Stimulated activated CD8-positive, alpha-beta memory T cell treated with anti-CD3 and anti-CD28 coated beads, Interleukin-4, amount 100 ng/mL, for 1 hour (primary cell): ENCODE measurements around the gene SLIRP.
A peak's percentile ranks its signal among the peaks of the same experiment; 100 is the strongest.
"Not testable (repeated sequence)": the region's sequence is repeated elsewhere in the genome, so short reads cannot be mapped to it uniquely, and the experiment has no call there.

Experiments
- DNase-seq, 2 donors: peaks; one replicate each; pipeline ENCODE4 v3.0.0-alpha.2; 2020; ENCODE audit warnings: low read depth in 2 of 2, low spot score in 1 of 2

The SLIRP gene

GRCh38 chr14:77707724-77708408, at the start of gene SLIRP, which contains the start of gene ALKBH1:
SLIRP (plus strand) TSS chr14:77708103; CDS start chr14:77708112, 9 bp downstream.
ALKBH1 (minus strand) TSS chr14:77708023; CDS start chr14:77708004, 19 bp downstream.
- peak; percentile 64 to 74 for DNase-seq

DNA sequence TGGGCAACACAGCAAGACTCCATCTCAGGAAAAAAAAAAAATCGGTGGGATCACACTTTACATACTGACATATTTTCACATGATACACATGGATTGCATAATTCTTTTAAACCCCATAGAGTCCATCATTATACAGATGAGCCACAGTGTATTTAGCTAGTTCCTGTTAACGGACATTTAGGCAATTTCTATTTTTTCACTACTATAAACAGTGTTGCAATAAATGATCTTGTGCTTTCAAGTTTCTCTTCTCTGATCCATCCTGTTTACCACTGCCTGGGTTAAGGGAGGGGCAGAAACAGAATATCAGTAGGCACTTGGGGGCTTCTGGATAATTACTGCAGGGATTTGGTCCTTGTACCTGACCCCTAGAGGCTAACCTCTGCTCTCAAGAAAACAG, 48.1 kb upstream of the SLIRP start:
- no peak for DNase-seq

GRCh38 chr14:77660754-77661153, 47.1 kb upstream of the SLIRP start:
- DNase-seq = no peak

- DNase-seq = not testable (repeated sequence)
These were observed 46.3 kb upstream of the SLIRP start for GRCh38 chr14:77661562-77661961.

- DNase-seq = no peak
These were observed 44.6 kb upstream of the SLIRP start for GRCh38 chr14:77663293-77663692.

GRCh38 chr14:77667331-77667730, 40.6 kb upstream of the SLIRP start:
- no peak for DNase-seq

DNA sequence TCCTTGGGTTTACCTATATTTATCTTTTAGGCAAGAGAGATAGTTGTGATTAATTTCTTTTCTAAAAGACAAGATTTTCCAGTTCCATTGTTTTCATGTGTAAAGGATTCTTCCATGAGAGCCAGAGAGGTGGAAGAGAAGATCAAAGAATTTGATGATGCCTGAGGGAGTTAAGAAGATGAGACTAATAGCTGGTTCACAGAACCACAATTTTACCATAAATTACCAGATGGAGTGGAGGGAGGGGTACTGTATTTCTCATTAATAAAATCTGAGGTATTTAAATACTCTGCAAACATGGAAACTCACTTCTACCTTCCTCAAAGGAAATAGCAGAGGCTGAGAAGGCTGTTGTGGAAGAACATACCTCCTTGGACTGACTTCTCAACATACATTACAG, 34.7 kb upstream of the SLIRP start:
- DNase-seq = no peak

GRCh38 chr14:77674931-77675330, 33.0 kb upstream of the SLIRP start:
- DNase-seq = no peak

DNA sequence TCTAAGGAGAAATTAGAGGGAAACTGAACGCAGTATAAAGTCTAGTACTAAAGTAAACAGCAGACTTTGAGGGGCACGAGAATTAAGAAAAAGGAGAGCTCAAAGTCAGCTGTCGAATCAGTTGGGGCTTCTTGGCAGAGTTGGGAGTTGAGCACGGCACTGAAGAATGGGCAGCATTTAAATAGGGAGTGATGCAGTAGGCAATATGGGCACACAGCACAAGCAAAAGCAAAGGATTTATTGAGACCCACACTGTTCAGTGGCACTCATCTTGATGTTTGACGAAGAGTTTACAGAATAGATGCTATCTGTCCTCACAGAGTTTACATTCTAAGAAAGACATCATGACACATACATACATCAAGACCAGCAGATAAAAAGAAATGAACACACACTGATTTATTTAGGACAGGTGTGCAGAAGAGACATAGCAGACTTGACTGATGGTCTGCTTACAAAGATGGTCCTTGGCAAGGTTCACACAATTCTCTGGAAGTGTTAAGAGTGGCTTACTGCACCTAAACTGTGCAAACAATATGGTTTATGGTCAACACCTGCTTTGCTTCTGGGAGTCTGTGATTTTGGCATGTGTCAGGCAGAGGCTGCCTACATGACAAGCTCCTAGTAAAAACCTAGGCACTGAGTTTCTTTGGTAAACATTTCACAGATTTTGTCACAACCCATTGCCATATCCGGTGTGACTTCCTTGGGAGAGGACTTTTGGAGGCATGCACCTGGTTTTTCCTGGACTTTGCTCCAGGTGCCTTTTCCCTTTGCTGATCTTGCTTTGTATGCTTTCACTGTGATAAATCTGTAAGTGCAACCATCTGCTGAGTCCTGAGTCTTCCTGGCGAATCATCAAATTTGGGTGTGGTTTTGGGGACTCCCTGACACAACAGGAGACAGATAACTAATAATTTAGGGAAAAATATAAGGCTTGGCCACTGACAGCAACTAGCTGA, 26.4 kb upstream of the SLIRP start:
- no peak for DNase-seq

- DNase-seq = no peak
These were observed 25.7 kb upstream of the SLIRP start for GRCh38 chr14:77682158-77682553.

- DNase-seq = no peak
These were observed 16.6 kb upstream of the SLIRP start for GRCh38 chr14:77691259-77691658.

DNA sequence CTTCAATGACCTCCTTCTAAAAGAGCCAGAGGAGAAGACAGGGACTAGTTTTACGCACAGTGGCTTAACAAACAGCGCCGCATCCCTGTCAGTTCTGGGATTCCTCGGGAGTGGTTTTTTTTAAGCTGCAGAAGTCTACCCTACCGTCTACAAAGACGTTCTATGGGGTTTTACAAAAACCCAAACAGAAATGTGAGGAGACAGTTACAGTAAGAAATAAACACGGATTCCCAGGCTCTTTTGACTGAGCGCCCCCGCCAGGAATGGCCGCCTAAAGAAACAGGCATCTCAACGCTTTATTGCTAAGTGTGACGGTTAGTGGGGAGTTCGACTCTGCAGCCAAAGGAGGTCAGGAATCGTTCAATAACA, 564 bp upstream of the SLIRP start:
- no peak for DNase-seq

DNA sequence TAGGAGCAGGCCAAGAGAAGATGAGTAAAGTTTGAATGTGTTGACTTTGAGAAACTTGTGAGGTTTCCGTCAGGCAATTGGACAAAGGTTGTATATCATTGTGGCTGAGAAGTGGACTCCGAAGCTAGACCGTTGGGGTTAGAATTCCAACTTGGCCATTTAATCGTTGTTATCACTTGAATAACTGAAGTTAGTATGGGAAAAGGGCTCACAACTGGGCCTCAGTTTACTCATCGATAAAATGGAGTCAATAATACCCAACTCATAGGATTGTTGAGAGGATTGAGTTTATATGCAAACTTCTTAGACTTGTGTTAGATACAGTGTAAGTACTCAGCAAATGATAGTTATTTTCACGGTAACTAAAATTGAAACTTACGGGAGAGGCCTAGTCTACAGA, 846 bp downstream of the SLIRP start:
- DNase-seq = no peak

DNA sequence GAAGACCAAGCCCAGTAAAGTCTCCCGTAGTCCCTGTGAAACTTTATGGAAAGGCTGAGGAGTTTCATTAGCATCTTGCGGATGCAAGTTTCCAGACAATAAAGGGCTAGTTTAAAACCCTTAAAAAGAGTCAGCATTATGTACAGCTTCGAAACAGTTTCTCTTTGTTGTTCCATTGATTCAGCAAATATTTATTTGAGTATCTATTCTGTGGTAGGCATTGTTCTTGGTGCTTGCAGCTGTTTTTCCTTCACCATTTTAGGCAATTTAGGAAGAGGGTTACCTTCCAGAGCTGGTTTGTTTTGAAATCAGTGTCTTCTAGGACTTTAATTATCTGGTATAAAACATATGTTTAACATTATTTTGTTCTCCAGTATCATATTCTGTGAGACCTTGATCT, 1.5 kb downstream of the SLIRP start:
- no peak for DNase-seq

DNA sequence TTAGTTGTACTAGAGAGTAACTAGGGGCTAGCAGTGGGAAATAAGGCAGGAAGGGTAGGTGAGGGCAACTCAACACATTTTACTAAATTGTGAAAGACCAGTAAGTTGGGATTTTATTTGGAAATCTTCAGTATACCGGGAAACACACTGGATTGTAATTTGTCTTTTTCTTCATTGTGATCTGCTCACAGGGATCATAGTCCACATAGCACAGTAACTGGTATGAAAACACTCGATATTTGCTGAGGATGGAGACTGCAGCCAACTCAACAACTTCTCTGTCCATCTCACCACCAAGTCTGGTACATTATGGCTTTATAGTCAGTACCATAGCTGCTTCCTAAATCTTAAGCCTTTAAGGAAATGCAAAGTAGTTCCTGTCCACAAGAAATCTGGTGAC, 2.5 kb downstream of the SLIRP start:
- no peak for DNase-seq

- DNase-seq = no peak
These were observed 7.0 kb downstream of the SLIRP start for GRCh38 chr14:77714926-77715325.

GRCh38 chr14:77717608-77718305, 9.9 kb downstream of the SLIRP start:
- no peak for DNase-seq

DNA sequence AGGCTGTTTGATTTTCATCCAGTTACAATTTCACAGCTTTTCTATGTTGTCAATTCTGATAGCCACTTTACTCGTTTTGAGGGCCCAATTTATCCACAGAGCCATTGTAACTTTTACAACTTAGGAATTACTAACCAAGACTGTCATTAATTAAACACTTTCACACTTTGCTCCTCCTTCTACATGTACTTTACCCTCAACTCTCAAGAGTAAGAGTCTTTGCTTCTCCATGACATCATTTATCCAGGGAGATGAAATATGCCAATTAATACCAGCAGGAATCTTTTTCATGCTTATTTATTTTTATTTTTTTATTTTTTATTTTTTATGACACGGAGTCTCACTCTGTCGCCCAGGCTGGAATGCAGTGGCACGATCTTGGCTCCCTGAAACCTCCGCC, 13.5 kb downstream of the SLIRP start:
- no peak for DNase-seq

DNA sequence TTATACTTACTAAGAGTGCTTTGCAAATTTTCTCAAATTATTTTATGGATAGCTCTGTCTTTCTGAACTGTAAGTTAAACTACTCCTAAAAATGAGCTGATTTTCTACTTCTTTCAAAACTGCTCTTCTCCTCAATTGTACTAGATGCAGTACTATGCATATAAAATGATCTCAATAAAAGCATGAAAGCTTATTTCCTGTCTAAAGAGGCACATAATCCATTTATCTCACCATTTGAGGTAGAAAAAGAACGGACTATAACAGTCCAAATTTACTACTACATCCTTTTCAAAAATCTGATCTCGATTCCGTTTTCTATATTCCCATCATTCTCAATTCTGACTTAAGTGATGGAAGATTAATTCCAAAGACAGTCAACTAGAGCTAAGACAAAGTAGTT, 14.4 kb downstream of the SLIRP start:
- DNase-seq = no peak

GRCh38 chr14:77730976-77731497, 23.1 kb downstream of the SLIRP start:
- no peak for DNase-seq

GRCh38 chr14:77738559-77739250, 30.8 kb downstream of the SLIRP start:
- DNase-seq = no peak
